Fibroblast of lung (primary cell): ENCODE data around the gene GRM8. TPM values are rescaled to one million over a fixed set of nuclear protein-coding genes. Genes with fewer than 3 reads are reported as not detected.

Experiments
- DNase-seq, 2 donors: peaks; one replicate each; pipeline versions ENCODE4 v3.0.0 to v3.0.0-alpha.2; 2010; ENCODE audit warnings: low read depth in 2 of 2
- H2AFZ ChIP-seq: 2 replicates; pipeline ENCODE4 v1.5.1; 2012; ENCODE audit warnings: low read length, control low read depth, inconsistent platforms
- H3K27ac ChIP-seq: 2 replicates; pipeline ENCODE4 v1.5.1; 2011; ENCODE audit warnings: low read length, control low read depth; ENCODE audit not compliant: insufficient read depth
- H3K27me3 ChIP-seq: 2 replicates; pipeline ENCODE4 v1.5.1; 2011; ENCODE audit warnings: mild to moderate bottlenecking, low read length; ENCODE audit not compliant: control insufficient read depth, insufficient read depth
- H3K36me3 ChIP-seq: 2 replicates; pipeline ENCODE4 v1.5.1; 2011; ENCODE audit warnings: low read length; ENCODE audit not compliant: control insufficient read depth, insufficient read depth
- H3K4me1 ChIP-seq: 2 replicates; pipeline ENCODE4 v1.5.1; 2011; ENCODE audit warnings: low read length; ENCODE audit not compliant: control insufficient read depth, insufficient read depth; ENCODE audit errors: extremely low read depth
- H3K4me2 ChIP-seq: 2 replicates; pipeline ENCODE4 v1.5.1; 2011; ENCODE audit warnings: low read length, control low read depth; ENCODE audit not compliant: insufficient read depth; ENCODE audit errors: extremely low read depth
- H3K4me3 ChIP-seq, 4 experiments: fragments of 200-600 bp in 1 of 4; sonication (generic) in 1 of 4; replicated peaks in 1 of 4; 2 replicates each; pipeline ENCODE4 v1.5.1; 2011 to 2016; ENCODE audit warnings: low read length in 4 of 4, low read depth in 3 of 4, mild to moderate bottlenecking in 3 of 4, control low read depth in 2 of 4, inconsistent platforms in 1 of 4, mixed read lengths in 1 of 4; ENCODE audit not compliant: insufficient read depth in 1 of 4; ENCODE audit errors: control extremely low read depth in 1 of 4
- H3K79me2 ChIP-seq: 2 replicates; pipeline ENCODE4 v1.5.1; 2012; ENCODE audit warnings: mild to moderate bottlenecking, low read length, inconsistent platforms; ENCODE audit not compliant: control insufficient read depth, insufficient read depth
- H3K9ac ChIP-seq: 2 replicates; pipeline ENCODE4 v1.5.1; 2011; ENCODE audit warnings: mild to moderate bottlenecking, low read length, control low read depth; ENCODE audit not compliant: insufficient read depth
- H3K9me3 ChIP-seq: 2 replicates; pipeline ENCODE4 v1.5.1; 2012; ENCODE audit warnings: low read depth, low read length; ENCODE audit not compliant: control insufficient read depth, insufficient read depth
- H4K20me1 ChIP-seq: 2 replicates; pipeline ENCODE4 v1.5.1; 2011; ENCODE audit warnings: low read length; ENCODE audit not compliant: control insufficient read depth, insufficient read depth; ENCODE audit errors: extremely low read depth
- CTCF ChIP-seq, 2 donors: IDR thresholded peaks in 1 of 2; conservative IDR thresholded peaks in 1 of 2; 1 replicate in 1 of 2; 2 replicates in 1 of 2; pipeline ENCODE4 v1.5.1; 2011 to 2012; ENCODE audit warnings: low read length in 2 of 2, control low read depth in 1 of 2, inconsistent platforms in 1 of 2, low read depth in 1 of 2, mild to moderate bottlenecking in 1 of 2
- EZH2 ChIP-seq: IDR thresholded peaks from 2 replicates; pipeline ENCODE4 v1.5.1; 2012; ENCODE audit warnings: low read length, control low read depth, mild to moderate bottlenecking; ENCODE audit errors: missing control alignments
- polyA plus RNA-seq, 2 donors: library from polyadenylated mRNA; depleted of rRNA in 1 of 2; stranded (reverse) in 1 of 2; unstranded in 1 of 2; fragments of >200 nt; gene quantifications; 2 replicates each; pipeline ENCODE4 v1.2.1, GENCODE V29; 2011 to 2012; ENCODE audit warnings: missing spikeins in 1 of 2
- total RNA-seq: library from RNA; depleted of rRNA; stranded (reverse); fragments of >200 nt; gene quantifications from 2 replicates; pipeline ENCODE4 v1.2.1, GENCODE V29; 2014

The GRM8 gene
- total and polyA plus RNA-seq, 2 donors (not counting 1 experiment from before 2014, with no cell fraction given) = not detected

DNA sequence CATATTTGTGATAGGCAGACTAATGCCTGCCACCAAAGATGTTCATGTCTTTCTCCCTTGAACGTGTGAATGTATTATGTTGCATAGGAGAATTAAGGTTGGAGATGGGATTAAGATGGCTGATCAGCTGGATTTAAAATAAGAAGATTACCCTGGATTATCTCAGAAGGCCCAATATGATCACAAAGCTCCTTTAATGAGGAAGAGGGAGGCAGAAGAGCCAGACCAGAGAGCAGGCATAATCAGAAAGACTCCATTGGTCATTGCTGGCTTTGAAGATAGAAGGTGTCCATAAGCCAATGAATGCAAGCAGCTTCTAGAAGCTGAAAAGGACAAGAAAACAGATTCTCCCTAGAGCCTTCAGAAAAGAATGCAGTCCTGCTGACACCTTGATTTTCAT lies 410.3 kb downstream of the GRM8 start:
- no peaks in the 10 kb centered on the region for H3K9me3 ChIP-seq
- H3K9ac ChIP-seq = no peak overlapping the region
- H3K36me3 ChIP-seq = no peaks in the 10 kb centered on the region
- H2AFZ ChIP-seq = no peak overlapping the region
- H3K4me1 ChIP-seq = no peaks in the 10 kb centered on the region
- H3K79me2 ChIP-seq = no peaks in the 10 kb centered on the region
- no peak for DNase-seq
- H4K20me1 ChIP-seq = no peaks in the 10 kb centered on the region
- no peak overlapping the region for H3K4me2 ChIP-seq
- H3K4me3 ChIP-seq = no peak overlapping the region
- TF ChIP-seq EZH2 = no peak
- no peak for TF ChIP-seq CTCF (conservative IDR thresholded peaks at IDR 0.05 in 1 of 2, IDR thresholded peaks at IDR 0.05 in 1 of 2; ENCODE audit: low read depth in 1 of 2, low read length in 2 of 2)
- no peak overlapping the region for H3K27ac ChIP-seq
- H3K27me3 ChIP-seq = no peaks in the 10 kb centered on the region

GRCh38 chr7:126840869-126841268 lies 411.9 kb downstream of the GRM8 start:
- no peak overlapping the region for H2AFZ ChIP-seq
- no peaks in the 10 kb centered on the region for H3K36me3 ChIP-seq
- no peak for DNase-seq
- H3K4me3 ChIP-seq = no peak overlapping the region
- H3K4me2 ChIP-seq = no peak overlapping the region
- no peaks in the 10 kb centered on the region for H3K27me3 ChIP-seq
- H3K9me3 ChIP-seq = no peaks in the 10 kb centered on the region
- H3K9ac ChIP-seq = no peak overlapping the region
- H3K79me2 ChIP-seq = no peaks in the 10 kb centered on the region
- TF ChIP-seq CTCF (conservative IDR thresholded peaks at IDR 0.05 in 1 of 2, IDR thresholded peaks at IDR 0.05 in 1 of 2; ENCODE audit: low read depth in 1 of 2, low read length in 2 of 2) (no peak), EZH2 (no peak)
- H3K4me1 ChIP-seq = no peaks in the 10 kb centered on the region
- H3K27ac ChIP-seq = no peak overlapping the region
- no peaks in the 10 kb centered on the region for H4K20me1 ChIP-seq

GRCh38 chr7:126839624-126840023 lies 413.1 kb downstream of the GRM8 start:
- no peak for TF ChIP-seq EZH2
- TF ChIP-seq CTCF (conservative IDR thresholded peaks at IDR 0.05 in 1 of 2, IDR thresholded peaks at IDR 0.05 in 1 of 2; ENCODE audit: low read depth in 1 of 2, low read length in 2 of 2) = no peak
- Histone ChIP-seq H3K9ac (no peak overlapping the region), H3K27ac (no peak overlapping the region), H3K4me1 (no peaks in the 10 kb centered on the region), H3K4me2 (no peak overlapping the region), H3K79me2 (no peaks in the 10 kb centered on the region), H2AFZ (no peak overlapping the region), H3K27me3 (no peaks in the 10 kb centered on the region), H3K4me3 (no peak overlapping the region), H4K20me1 (no peaks in the 10 kb centered on the region), H3K9me3 (no peaks in the 10 kb centered on the region), H3K36me3 (no peaks in the 10 kb centered on the region)
- no peak for DNase-seq
